Left lobe of liver (tissue), 2 donors: ENCODE results near the gene TFF3. TPM values are rescaled to one million over a fixed set of nuclear protein-coding genes. Genes with fewer than 3 reads are reported as not detected.

Source experiments
- ATAC-seq: fragments of 200-7000 bp; cut with Tn5 transposase; one replicate; pipeline ENCODE4 v1.9.1; 2020; ENCODE audit warnings: mild to moderate bottlenecking, moderate library complexity
- DNase-seq: peaks from one replicate; pipeline ENCODE4 v3.0.0-alpha.2; 2020; ENCODE audit warnings: low spot score
- total RNA-seq: library from RNA; stranded (reverse); gene quantifications from one replicate; pipeline ENCODE4 v1.2.1, GENCODE V29; 2021
- donor health status: DM: no; HTN: no; CAD: no; lungs with moderate emphysema.
- donor health status: DM: no; HTN: yes; CAD: no.

TFF3 gene
- total RNA-seq, 1 donor from 2014 or later = 4.1 TPM

DNA sequence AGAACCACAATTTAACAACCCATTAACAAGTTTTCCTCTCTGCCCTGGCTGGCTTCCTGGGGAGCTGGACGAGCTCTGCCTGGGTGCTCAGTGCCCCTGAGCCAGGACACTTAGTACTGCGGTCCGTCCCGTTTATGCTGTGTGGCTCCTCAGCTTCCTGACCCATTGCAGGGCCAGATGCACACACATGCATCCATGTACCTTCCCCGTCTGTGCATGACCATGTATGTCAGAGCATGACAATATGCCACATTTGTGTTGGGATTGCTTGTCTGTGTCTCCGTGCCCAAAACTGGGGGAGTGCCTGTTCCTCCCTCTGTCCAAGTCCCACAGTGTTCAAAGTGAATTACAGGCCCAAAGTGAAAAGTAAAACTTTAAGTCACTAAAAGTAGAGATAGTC is 9.7 kb upstream of the TFF3 start:
- ATAC-seq = no peak
- peak; percentile 23 for DNase-seq

GRCh38 chr21:42321845-42322244 is 6.6 kb upstream of the TFF3 start:
- DNase-seq = no peak

DNA sequence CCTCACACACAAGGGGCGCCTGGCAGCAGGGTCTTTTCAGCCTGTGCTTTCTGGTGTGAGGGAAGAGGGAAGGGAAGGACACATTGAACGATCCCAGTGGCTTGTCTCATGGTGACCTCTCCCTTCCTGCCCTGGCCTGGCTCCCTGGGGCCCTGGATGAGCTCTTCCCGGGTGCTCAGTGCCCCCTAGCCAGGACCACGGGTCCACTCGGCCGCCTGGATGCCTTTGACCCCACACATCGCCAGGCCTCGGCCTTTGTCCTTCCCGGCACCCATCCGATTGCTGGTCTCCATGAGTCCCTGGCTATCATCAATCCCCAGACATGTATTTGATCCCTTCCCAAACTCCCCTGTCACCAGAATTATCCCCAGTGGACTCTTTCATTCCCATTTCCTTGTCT is 6.0 kb upstream of the TFF3 start:
- ATAC-seq = no peak
- no peak for DNase-seq

More at GRCh38 chr21:42321845-42322244, 6.6 kb upstream of the TFF3 start:
- no peak for ATAC-seq

DNA sequence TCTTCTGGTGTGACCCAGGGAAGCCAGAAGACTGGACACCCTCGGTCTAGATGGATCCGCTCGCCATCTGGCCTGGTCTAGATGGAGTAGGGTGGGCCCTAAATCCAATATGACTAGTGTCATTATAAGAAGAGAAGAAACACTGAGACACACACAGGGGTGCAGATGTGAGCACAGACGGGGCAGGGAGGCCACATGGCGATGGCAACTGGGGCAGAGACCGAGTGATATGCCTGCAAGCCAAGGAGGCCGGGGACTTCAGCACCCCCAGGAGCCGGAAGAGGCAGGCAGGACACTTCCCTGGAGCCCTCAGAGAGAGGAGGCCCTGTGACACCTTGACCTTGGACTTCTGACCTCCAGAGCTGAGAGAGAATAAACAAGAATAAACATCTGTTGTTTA is 5.6 kb upstream of the TFF3 start:
- ATAC-seq = no peak
- DNase-seq = no peak

DNA sequence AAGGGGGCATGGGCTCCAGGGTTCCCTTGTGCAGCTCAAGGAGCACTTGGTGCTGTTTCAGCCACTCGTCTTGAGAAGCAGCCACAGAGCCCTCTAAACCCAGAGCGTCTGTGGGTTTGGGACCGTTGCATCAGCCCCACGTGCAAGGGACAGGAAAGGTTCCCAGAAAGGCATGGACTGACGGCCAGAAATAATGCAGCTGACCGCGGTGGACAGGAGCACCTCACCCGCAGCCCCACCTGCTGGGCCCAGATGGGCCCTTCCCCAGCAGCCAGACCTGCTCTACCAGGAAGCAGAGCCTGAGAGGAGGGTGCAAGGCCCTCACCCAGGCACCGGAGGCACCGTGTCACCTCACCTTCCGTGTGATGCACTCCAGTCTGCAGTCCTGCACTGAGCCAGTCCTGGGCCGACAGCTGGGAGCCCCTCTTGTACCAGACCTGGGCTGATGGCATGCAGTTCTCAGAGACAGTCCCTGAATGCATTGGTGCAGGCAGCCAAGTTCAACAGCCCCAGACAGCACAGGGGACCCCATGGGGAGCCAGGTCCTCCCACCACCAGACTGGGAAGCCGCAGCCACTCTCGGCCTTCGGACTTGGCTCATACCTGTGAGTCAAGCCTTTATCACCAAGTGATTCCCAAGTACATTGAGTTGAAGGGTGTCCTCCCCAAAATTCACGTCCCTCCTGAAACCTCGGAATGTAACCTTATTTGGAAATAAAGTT is 4.8 kb upstream of the TFF3 start:
- no peak for ATAC-seq
- no peak for DNase-seq

DNA sequence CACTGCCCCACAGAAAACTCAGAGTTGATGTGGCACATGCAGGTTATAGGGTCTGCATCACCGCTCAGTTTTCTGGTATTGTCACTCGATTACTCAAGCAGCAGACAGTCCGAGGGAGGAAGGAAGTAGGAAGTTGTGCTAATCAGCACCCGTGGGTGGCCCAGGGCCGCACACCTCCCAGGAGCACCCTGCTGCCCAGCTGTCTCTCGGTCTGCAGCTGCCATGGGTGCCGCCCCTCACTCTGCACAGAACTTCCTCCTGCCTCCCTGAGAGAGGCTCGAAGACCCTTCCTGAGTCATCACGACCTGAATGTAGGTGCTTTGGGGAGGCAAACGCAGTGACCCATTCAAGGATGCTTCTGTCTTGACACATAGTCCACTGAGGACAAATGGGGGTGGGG is 4.2 kb upstream of the TFF3 start:
- DNase-seq (no peak), ATAC-seq (peak; percentile 21)

GRCh38 chr21:42317826-42318746 is 2.9 kb upstream of the TFF3 start:
- ATAC-seq (no peak), DNase-seq (no peak)

- no peak for DNase-seq
- ATAC-seq = no peak
These were observed 2.1 kb upstream of the TFF3 start for GRCh38 chr21:42317341-42317741.

DNA sequence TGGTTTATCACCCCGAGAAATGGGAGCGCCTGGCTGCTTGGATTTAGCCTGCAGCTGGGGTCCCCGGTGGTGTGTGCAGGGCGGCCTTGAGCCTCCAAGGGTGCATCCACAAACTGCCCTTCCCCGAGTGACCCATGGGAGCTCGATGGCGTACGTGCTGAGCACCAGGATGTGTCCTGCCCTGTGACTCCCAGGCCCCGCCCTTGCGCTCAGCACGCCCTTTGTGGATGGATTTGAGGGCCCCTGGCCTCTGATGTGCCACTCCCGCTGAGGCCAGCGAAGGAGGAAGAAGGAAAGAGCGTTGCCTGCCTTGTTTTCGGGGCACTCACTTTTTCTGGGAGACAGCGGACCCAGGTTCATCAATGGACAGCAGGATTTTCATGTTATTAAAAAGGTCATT is 1.7 kb upstream of the TFF3 start:
- ATAC-seq (no peak), DNase-seq (no peak)

DNA sequence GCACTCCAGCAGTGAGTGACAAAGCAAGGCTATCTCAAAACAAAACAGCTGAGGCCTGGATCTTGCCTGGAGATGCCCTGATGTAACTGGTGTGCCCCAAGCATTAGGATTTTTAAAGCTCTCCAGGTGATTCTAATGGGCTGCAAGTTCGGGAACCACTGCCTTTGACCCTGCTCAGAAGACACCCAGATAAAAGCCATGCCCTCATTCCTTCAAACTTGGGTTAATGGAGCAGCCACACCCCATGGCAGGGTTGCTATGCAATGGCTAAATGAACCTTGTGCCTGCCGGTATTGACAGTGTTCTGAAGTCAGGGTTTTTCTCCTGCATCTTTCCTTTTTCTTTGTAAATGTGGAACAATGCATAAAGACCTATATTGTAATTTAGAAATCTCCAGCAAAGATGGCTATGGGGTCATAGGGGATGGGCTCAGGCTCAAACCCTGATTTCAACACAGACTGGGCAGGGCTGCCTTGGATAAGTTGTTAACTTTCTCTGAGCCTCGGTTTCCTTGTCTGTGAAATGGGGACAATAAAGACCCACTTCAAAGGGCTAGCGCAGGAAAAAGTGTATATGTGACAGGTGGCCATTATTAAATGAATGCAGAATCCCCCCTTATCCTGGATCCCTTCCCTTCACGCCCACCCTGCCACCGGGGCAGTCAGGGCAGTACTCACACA is 453 bp downstream of the TFF3 start:
- DNase-seq = no peak
- no peak for ATAC-seq

DNA sequence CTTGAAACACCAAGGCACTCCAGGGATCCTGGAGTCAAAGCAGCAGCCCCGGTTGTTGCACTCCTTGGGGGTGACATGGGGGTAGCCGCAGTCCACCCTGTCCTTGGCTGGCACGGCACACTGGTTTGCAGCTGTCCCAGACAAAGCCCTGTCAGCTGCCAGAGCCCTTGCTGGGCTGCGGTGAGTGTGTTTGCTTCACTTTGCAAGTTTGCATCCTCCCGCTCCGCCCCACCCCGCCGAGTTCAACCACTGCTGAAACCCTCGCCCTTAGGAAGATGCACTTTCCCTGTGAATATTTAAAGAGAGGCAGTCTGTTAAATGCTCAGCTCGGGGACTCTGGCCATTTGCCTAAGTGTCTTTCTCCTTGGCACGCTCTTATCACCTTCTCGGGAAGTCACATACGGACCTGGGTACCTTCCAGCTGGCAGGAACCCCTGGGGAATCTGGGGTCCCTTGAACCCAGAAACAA is 1.7 kb downstream of the TFF3 start:
- DNase-seq (no peak), ATAC-seq (peak; percentile 31)

DNA sequence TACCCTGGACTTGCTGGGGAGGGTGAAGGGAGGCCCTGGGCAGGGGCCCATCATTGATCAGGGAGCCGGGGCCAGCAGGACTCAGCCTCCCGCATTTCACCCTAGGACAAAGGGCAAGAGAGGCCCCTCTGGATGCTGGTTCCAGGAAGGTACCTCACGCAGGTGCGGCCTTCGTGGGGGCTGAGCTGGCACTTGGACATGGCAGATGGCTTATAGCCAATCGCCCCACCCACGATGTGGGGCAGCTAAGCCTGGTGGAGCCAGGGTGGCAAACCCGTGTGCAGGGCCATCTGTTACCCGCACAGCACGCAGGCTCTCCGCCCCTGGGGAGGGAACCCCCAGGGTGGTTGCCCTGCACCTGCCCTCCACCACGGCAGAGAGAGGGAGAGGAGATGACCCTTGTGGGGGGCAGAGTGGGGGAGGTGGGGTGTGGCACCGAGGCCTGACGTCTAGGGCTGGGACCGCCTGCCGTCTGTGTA is 2.5 kb downstream of the TFF3 start:
- no peak for ATAC-seq
- DNase-seq = no peak

DNA sequence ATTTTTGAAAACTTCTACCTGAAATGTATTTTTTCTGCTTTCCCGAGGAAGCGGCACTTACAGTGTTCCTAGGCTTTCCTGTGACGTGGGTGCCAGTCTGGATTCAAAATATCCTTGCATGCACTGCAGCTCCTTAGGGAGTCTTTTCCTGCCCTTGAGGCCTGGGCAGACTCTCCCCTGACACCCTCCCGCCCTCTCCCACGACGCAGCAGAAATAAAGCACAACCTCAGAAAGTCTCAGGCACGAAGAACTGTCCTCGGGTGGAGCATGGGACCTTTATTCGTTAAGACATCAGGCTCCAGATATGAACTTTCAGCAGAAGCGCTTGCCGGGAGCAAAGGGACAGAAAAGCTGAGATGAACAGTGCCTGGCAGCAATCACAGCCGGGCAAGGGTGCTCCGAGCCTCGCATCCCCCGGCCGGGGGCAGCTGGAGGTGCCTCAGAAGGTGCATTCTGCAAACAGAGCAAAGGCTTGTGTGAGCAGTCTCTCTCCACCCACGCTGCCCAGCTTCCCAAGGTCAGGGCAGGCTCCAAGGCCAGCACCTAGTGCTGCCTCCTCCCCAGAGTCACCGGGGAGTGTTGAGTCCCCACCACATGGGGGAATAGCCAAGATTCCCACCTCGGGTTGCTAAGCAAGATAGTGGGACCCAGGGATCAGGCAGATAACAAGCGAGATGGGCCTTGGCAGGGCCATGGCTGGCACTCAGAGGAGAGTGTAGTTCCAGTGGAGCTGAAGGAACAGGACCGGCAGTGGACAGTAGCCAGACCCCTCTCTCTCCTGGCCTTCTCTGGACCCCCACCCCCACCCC is 3.2 kb downstream of the TFF3 start:
- no peak for ATAC-seq
- DNase-seq = no peak

- ATAC-seq (no peak), DNase-seq (no peak)
These were observed 4.0 kb downstream of the TFF3 start for GRCh38 chr21:42311160-42311559.

- no peak for DNase-seq
- no peak for ATAC-seq
These were observed 4.7 kb downstream of the TFF3 start for GRCh38 chr21:42310411-42311001.

- ATAC-seq = peak; percentile 68
- no peak for DNase-seq
These were observed 5.4 kb downstream of the TFF3 start for GRCh38 chr21:42309753-42310213.

DNA sequence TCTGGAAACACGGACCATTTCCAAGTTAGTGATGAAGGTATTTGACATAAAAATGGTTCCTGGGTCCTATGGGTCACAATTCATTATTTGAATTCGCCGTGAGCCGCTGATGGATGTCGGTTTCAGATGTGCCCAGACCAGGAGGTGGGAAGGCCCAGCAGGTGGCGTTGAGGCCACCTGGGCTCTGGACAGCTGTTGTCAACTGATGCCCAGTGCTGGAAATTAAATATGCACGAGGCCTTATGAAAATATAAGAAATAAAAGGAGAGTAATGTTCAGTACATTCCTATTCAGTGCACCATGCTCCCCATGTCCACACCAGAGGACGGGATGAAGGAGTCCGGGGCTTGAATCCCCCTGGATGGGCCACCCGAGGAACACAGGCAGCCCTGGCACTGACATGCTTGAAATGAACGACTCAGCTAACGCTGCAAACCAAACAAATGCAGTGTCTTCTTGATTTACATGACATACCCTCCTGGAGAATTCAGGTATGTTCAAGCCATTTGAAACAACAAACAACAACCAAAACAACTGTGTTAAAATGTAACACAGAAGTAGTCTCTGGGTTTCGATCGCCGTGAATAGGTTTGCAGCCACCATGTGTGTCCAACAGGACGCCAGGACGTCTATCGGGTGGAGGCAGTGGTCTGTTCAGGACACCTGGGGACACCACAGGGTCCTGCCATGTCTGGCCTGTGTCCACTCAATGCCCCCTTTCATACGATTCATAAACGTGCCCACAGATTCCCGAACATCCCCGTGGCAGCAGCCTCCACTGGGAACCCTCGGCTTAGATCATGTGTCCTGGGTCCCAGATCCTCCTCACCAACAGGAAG is 6.1 kb downstream of the TFF3 start:
- DNase-seq (no peak), ATAC-seq (no peak)

DNA sequence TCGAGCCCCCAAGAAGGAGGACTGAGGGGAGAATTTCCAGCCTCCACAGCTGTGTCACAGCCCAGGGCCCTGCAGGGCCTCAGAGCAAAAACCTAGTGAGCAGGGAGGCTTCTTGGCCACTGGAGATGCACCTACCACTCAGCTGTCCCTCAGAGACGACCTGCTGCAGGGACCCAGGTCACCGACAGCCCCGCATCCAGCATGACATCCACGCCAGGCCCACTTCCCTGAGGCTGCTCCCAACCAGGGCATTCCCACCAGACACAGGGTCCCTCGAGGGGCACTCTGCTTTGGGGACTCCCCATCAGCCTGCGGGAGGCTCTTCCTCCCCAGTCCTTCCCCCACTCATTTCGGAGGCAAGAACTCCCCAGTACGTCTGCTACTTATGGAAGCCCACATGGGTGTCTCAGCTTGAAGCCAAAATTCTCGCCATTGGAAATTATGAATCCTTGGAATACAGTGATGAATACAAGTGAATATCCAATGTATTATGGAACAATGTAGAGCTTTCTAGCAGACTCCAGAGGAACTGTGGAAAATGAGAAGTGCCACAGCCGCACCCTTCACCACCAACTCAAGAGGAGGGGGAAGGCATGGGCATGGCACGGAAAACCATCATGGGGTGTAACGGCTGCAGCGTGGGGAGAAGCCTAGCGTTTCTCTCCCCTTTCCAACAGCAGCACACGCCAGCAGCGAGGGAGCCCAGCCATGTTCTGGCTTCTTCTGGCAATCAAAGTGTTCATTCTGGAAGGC is 6.9 kb downstream of the TFF3 start:
- ATAC-seq (no peak), DNase-seq (no peak)
